HG03469 (cell line): Measurements from ENCODE around the gene HSD17B7.
A peak's percentile ranks its signal among the peaks of the same experiment; 100 is the strongest.
"Not testable (repeated sequence)": the region's sequence is repeated elsewhere in the genome, so short reads cannot be mapped to it uniquely, and the experiment has no call there.

Source experiments
- ATAC-seq: cut with Tn5 transposase; IDR thresholded peaks from one replicate; pipeline ENCODE4 v1.9.1; 2021; ENCODE audit warnings: mild to moderate bottlenecking, moderate library complexity, moderate number of reproducible peaks; ENCODE audit not compliant: unreplicated experiment

The HSD17B7 gene

DNA sequence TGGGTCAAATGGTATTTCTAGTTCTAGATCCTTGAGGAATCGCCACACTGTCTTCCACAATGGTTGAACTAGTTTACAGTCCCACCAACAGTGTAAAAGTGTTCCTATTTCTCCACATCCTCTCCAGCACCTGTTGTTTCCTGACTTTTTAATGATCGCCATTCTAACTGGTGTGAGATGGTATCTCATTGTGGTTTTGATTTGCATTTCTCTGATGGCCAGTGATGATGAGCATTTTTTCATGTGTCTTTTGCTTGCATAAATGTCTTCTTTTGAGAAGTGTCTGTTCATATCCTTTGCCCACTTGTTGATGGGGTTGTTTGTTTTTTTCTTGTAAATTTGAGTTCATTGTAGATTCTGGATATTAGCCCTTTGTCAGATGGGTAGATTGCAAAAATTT lies 17.0 kb downstream of the HSD17B7 start:
- not testable (repeated sequence) for ATAC-seq

DNA sequence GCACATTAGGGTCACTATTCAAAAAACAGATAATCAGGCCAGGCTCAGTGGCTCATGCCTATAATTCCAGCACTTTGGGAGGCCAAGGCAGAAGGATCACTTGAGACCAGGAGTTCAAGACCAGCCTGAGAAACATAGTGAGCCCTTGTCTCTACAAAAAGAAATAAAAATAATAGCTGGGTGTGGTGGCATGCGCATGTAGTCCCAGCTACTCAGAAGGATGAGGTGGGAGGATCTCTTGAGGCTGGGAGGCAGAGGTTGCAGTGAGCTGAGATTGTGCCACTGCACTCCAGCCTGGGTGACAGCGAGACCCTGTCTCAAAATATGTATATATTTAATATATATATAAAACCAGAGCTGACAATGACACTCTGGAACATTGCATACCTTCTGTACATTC lies 21.9 kb downstream of the HSD17B7 start:
- not testable (repeated sequence) for ATAC-seq

GRCh38 chr1:162818136-162818535 lies 27.6 kb downstream of the HSD17B7 start:
- ATAC-seq: not testable (repeated sequence)

GRCh38 chr1:162818666-162819065 lies 28.2 kb downstream of the HSD17B7 start:
- ATAC-seq: not testable (repeated sequence)

DNA sequence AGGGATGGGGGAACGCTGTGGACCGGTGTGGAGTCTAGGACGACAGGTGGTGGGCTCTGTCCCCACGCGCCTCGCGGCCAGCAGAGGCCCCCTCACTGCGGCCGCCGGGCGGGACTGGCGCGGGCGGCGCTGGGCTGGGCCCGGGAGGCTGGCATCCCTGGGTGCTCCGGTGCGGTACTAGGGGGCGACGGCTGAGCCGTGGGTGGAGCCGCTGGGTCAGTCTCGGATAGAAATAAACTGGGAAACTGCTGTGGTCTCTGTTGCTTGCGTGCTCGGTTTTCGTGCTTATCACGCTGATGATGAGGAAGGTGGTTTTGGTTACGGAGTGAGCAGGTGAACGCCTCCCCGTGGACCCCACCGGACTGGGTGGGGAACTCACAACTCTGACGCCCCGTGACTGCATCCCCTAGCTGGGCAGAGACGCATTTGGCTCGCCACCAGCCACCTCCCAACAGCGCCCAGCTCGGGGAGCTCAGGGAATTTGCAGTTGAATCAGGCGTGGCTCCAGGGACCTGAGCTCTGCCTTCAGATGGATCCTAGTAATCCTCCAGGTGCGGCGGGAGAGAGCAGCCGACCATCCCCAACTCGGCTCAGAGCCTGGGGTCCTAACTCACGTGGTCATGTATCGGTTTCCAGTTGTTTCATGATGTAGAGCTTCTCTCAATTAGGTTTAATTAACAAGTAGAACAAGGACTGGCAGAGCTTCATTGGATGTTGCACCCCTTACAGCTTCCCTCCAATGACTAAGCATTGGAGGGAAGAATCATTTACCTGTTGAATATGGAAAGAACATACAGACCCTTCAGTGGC lies 32.1 kb downstream of the HSD17B7 start:
- no peak for ATAC-seq

GRCh38 chr1:162823231-162823630 lies 32.7 kb downstream of the HSD17B7 start:
- no peak for ATAC-seq

DNA sequence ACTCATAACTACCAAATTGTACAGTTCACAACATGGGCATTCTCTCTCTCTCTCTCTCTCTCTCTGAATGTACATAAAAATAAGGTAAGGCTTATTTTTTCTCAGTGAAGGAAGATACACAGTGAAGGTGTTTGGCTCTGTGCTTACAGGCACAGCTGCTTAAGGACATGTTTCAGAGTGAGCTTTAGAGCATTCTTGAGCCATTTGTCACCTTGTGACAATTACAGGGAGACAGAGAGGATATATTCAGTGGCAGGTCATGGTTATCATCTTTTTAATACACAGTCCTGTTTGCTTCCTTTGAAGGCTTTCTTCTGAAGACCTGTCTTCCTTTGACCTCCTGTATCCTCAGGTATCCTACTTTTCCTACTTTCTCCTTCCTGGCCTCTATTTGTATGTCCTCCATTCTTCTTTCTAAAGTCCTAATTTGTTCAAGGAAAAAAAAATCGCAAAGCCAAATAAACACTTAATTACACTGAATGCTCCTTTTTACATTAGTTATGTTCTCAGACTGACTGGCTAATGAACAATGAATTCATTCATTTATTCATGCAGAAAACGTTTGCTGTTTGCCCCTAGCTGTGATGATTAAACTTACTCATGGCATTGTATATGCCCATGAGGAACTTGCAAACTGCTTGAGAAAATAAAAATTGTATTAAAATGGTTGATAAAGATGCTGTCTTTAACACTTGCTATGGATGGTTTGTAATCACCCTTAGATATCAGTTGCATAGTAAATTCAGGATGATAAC lies 33.4 kb downstream of the HSD17B7 start:
- no peak for ATAC-seq

DNA sequence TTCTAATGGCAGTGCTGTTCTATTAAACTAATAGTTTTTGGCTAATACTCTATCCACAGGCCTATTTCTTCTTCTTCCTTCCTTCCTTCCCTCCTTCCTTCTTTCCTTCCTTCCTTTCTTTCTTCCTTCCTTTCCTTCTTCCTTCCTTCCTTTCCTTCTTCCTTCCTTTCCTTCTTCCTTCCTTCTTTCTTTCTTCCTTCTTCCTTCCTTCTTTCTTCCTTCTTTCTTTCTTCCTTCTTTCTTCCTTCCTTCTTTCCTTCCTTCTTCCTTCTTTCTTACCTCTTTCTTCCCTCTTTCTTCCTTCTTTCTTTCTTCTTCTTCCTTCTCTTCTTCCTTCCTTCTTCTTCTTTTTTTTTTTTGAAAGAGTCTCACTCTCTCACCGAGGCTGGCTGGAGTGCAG lies 38.8 kb downstream of the HSD17B7 start:
- no peak for ATAC-seq

DNA sequence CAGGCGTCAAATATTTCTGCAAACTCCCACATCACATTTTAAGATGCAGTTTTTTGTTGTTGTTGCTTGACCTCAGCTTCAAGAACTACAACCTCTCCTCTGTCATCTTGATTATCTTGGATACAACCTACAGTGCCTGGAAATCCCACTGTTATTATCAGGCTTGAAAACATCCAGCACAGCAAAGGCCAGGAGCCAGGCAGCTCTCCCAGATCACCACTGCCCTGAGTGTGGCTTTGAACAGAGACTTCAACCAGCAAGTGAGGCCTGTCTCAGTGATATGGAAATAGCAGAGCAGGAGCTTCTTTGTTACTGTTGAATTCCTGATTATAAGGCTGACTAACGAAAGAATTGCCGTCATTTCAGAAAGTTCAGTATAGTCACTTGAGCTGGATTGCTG lies 42.0 kb downstream of the HSD17B7 start:
- no peak for ATAC-seq

- ATAC-seq: peak; percentile 91
These were observed 44.8 kb downstream of the HSD17B7 start for GRCh38 chr1:162835157-162835899.

DNA sequence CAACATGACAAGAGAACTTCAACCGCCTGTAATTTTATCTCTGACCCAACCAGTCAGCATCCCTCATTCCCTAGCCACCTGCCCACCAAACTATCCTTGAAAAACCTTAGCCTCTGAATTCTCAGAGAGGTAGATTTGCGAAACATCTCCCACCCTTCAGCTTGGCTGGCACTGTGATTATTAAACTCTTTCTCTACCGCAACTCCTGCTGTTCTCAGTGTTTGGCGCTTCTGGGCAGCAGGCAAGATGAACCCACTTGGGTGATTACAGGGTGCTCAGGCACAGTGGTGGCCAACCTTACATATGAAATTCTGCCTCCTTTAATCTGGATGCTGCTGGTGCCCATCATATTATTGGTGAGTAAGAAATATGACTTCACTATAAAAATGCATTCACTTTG lies 48.4 kb downstream of the HSD17B7 start:
- ATAC-seq: no peak

DNA sequence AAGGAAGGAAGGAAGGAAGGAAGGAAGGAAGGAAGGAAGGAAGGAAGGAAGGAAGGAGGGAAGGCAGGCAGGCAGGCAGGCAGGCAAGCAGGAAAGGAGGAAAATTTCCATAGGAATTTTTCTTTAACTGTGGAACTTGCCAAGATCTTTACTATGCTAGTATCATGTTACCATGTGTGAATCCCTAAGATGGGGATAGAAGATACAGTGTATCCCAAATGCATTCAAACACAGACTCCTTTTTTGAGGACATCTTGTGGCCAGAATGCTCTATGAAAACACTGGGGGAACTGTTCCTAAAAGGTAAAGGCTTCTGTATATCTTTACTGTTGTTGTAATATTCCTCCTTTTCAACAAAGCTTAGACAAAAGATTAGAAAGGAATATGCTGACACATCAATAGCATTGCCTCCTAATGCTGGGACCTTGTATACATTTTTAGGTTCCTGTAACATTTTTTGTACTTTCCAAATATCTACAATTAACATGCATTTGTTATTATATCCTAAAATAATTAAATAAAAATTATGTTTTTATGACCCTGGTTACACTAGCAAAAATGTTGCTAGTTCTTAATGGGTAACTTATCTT lies 49.8 kb downstream of the HSD17B7 start:
- no peak for ATAC-seq

GRCh38 chr1:162844153-162844552 lies 53.7 kb downstream of the HSD17B7 start:
- ATAC-seq: no peak

- ATAC-seq: no peak
These were observed 56.0 kb downstream of the HSD17B7 start for GRCh38 chr1:162846256-162847212.

- peak; percentile 52 for ATAC-seq
These were observed 57.4 kb downstream of the HSD17B7 start for GRCh38 chr1:162847839-162848453.

GRCh38 chr1:162849711-162850110 lies 59.2 kb downstream of the HSD17B7 start:
- ATAC-seq: no peak

DNA sequence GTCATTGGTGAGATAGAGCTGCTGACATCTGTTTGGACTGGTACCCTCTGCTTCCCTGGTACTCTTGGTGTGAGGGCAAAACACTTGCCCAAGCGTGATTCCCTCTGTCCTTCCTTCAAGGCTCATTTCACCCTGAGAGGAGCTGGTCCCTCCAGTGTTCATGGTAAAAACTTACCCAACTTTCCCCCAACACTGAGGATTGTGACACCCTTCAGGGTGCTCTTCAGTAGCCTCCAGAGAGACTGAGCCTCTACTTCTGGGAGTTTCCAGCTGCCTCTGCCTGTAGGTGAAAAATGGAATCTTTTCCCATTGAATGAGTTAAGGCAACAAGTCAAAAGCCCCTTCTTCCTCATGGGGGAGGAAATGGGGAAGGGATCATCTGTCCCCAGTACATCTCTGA lies 60.8 kb downstream of the HSD17B7 start:
- ATAC-seq: no peak

DNA sequence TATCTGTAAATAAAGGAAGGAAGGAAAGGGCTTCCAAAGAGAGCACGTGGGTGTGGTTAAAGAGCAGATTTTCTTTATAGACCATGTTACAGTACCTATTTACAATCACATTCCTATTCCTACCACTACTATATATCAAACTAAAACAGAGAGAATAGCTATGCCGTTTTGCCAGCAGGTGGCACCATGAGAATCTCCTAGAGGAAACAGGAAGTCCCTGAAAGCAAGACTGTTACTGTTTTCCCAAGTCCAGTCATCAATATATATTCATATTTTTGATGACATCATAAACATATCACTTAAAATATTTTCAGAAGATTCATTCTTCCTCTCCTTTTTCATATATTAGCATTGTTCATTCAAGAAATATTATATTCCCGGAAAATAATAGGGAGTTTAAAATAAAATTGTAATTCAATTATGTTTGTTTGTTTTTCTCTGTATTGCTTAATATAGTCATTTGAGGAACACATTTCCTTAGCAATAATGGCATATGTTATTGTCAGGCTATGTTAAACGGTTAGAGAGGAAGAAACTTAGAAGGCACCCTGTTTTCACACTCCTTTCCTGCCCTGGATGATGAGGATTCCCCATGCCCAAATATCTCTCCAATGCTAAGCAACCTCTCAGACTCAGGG lies 63.9 kb downstream of the HSD17B7 start:
- ATAC-seq: peak; percentile 85
